ENCODE data around the gene DIP2A. TPM values are rescaled to one million over a fixed set of nuclear protein-coding genes. Genes with fewer than 3 reads are reported as not detected.
"Not testable (repeated sequence)": the region's sequence is repeated elsewhere in the genome, so short reads cannot be mapped to it uniquely, and the experiment has no call there.

The DIP2A gene
- total and polyA plus RNA-seq, 9 donors, result 20.5 to 40.3 (median 32.0) TPM

- Histone ChIP-seq H3K4me1 (ENCODE audit: insufficient read depth) (no peaks in the 10 kb centered on the region), H3K36me3 (no peaks in the 10 kb centered on the region), H3K27me3 (no peaks in the 10 kb centered on the region), H3K4me3 (no peak overlapping the region), H3K27ac (no peak overlapping the region), H3K9me3 (no peaks in the 10 kb centered on the region)
- DNase-seq, result no peak
- 90 to 98% (median 97%) methylated on average over 1 of the region's 1 CpG for WGBS, 3 donors
- intact Hi-C loops (cut with DNase I), result no loop called here
- TF ChIP-seq, protein P1, sequence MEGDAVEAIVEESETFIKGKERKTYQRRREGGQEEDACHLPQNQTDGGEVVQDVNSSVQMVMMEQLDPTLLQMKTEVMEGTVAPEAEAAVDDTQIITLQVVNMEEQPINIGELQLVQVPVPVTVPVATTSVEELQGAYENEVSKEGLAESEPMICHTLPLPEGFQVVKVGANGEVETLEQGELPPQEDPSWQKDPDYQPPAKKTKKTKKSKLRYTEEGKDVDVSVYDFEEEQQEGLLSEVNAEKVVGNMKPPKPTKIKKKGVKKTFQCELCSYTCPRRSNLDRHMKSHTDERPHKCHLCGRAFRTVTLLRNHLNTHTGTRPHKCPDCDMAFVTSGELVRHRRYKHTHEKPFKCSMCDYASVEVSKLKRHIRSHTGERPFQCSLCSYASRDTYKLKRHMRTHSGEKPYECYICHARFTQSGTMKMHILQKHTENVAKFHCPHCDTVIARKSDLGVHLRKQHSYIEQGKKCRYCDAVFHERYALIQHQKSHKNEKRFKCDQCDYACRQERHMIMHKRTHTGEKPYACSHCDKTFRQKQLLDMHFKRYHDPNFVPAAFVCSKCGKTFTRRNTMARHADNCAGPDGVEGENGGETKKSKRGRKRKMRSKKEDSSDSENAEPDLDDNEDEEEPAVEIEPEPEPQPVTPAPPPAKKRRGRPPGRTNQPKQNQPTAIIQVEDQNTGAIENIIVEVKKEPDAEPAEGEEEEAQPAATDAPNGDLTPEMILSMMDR (IDR thresholded peaks at IDR 0.05), result no peak
- TF ChIP-seq EP300 (IDR thresholded peaks at IDR 0.05) (no peak), POLR2A (IDR thresholded peaks at IDR 0.05) (no peak)
These were observed 110.4 kb downstream of the DIP2A start for GRCh38 chr21:46569081-46569480.

DNA sequence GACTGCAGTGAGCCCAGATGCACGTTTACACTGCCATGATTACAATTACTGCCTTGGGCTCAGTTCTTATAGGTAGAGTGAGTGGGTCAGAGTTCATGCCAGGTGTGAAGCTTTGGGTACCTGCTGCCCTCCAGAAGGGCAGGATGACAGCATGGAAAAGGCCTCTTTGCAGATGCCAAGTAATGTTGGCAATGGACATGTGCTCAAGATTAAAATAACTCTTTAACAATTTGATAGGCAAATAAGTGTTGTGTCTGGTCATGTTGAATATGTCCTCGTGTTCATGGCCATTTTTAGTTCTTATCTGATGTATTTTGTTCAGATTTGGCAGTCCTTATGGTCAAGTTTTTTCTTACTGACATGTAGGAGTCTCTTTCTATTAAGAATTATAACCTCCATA is 111.4 kb downstream of the DIP2A start:
- H3K9me3 ChIP-seq, result no peaks in the 10 kb centered on the region
- intact Hi-C loops (cut with DNase I), result no loop called here
- 70 to 78% (median 74%) methylated on average over 2 of the region's 2 CpGs for WGBS, 3 donors
- H3K36me3 ChIP-seq, result no peaks in the 10 kb centered on the region
- no peak overlapping the region for H3K4me3 ChIP-seq
- DNase-seq, result no peak
- H3K27ac ChIP-seq, result no peak overlapping the region
- TF ChIP-seq POLR2A (IDR thresholded peaks at IDR 0.05) (no peak), EP300 (IDR thresholded peaks at IDR 0.05) (no peak)
- TF ChIP-seq, protein P1 (IDR thresholded peaks at IDR 0.05), result no peak
- H3K4me1 ChIP-seq (ENCODE audit: insufficient read depth), result no peaks in the 10 kb centered on the region
- H3K27me3 ChIP-seq, result no peaks in the 10 kb centered on the region

DNA sequence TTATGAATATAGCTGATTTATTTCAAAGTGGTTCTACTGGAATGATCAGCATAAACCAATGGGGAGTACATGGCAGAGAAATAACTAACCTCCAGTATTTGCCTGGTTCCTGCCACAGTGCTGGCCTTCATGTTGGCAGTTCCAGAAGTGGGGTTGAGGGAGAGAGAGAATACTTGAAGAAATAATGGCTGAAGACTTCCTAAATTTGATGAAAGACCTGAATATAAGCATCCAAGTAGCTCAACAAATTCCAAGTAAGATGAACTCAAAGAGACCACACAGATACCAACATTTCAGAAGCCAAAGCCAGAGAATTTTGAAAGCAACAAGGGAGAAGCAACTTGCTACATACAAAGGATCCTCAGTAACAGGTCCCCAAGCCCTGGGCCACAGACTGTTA is 111.9 kb downstream of the DIP2A start:
- Histone ChIP-seq H3K4me3 (no peak overlapping the region), H3K4me1 (ENCODE audit: insufficient read depth) (no peaks in the 10 kb centered on the region), H3K27ac (no peak overlapping the region), H3K9me3 (no peaks in the 10 kb centered on the region), H3K27me3 (no peaks in the 10 kb centered on the region), H3K36me3 (no peaks in the 10 kb centered on the region)
- TF ChIP-seq POLR2A (IDR thresholded peaks at IDR 0.05) (no peak), EP300 (IDR thresholded peaks at IDR 0.05) (no peak)
- TF ChIP-seq, protein P1 (IDR thresholded peaks at IDR 0.05), result no peak
- intact Hi-C loops (cut with DNase I), result no loop called here
- DNase-seq, result no peak

DNA sequence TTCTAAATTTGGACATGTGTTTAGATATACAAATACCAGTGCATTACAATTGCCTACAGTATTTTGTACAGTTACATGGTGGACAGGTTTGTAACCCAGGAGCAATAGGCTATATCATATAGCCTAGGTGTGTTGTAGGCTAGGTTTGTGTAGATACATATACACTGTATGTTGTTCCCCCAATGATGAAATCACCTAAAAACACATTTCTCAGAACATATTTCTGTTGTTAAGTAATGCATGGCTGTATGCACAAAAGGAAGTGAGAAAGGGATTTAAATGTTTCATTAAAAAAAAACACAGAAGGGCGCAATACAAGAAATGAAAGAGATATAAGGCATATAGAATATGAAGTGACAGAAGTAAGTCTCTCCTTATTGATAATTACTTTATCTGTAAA is 114.2 kb downstream of the DIP2A start:
- intact Hi-C loops (cut with DNase I), result no loop called here
- no peaks in the 10 kb centered on the region for H3K9me3 ChIP-seq
- no peak for DNase-seq
- no peaks in the 10 kb centered on the region for H3K27me3 ChIP-seq
- H3K4me1 ChIP-seq (ENCODE audit: insufficient read depth), result no peaks in the 10 kb centered on the region
- H3K4me3 ChIP-seq, result no peak overlapping the region
- no peak overlapping the region for H3K27ac ChIP-seq
- no peak for TF ChIP-seq POLR2A (IDR thresholded peaks at IDR 0.05)
- no peak for TF ChIP-seq EP300 (IDR thresholded peaks at IDR 0.05)
- TF ChIP-seq, protein P1 (IDR thresholded peaks at IDR 0.05), result no peak
- no peaks in the 10 kb centered on the region for H3K36me3 ChIP-seq
- WGBS, 3 donors, result 96 to 100% (median 98%) methylated on average over 1 of the region's 1 CpG

- H3K4me3 ChIP-seq; DNase-seq; H3K4me1 ChIP-seq (ENCODE audit: insufficient read depth); H3K27ac ChIP-seq; H3K36me3 ChIP-seq; intact Hi-C loops (cut with DNase I); H3K27me3 ChIP-seq; H3K9me3 ChIP-seq: not testable (repeated sequence)
- 92 to 96% (median 95%) methylated on average over 5 of the region's 5 CpGs for WGBS, 3 donors
These were observed 119.1 kb downstream of the DIP2A start for GRCh38 chr21:46577786-46578185.

DNA sequence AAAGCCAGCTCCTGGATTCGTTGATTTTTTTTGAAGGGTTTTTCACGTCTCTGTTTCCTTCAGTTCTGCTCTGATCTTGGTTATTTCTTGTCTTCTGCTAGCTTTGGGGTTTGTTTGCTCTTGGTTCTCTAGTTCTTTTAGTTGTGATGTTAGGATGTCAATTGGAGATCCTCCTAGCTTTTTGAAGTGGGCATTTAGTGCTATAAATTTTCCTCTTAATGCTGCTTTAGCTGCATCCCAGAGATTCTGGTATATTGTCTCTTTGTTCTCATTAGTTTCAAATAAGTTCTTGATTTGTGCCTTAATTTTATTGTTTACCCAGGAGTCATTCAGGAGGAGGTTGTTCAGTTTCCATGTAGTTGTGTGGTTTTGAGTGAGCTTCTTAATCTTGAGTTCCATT is 120.7 kb downstream of the DIP2A start:
- DNase-seq; H3K4me3 ChIP-seq; H3K4me1 ChIP-seq (ENCODE audit: insufficient read depth); H3K36me3 ChIP-seq; intact Hi-C loops (cut with DNase I); H3K9me3 ChIP-seq; H3K27me3 ChIP-seq; H3K27ac ChIP-seq: not testable (repeated sequence)
- 97 to 100% (median 98%) methylated on average over 2 of the region's 2 CpGs for WGBS, 3 donors

All from ovary (tissue), 9 donors.